ENCODE data around the gene IFT122.
"Not testable (repeated sequence)": the region's sequence is repeated elsewhere in the genome, so short reads cannot be mapped to it uniquely, and the experiment has no call there.

The IFT122 gene

DNA sequence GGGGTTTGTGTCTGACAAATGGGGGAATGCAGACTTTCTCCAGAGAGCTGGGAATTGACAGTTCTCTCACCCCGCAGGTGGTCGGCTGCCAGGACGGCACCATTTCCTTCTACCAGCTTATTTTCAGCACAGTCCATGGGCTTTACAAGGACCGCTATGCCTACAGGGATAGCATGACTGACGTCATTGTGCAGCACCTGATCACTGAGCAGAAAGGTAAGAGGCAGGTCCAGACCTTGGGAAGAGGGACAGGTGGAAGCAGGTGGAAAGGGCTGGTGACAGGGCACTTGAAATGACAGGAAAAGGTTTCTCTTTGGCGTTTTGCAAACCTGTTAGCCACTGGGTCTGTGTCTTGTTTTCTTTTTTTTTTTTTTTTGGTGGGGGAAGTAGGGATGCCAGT is 36.6 kb downstream of the IFT122 start:
- no peak overlapping the region for H4K8ac ChIP-seq (ENCODE audit: low read depth, low read length)
- no peak overlapping the region for H3K4me2 ChIP-seq (ENCODE audit: low read length)
- no peaks in the 10 kb centered on the region for H3K79me1 ChIP-seq (ENCODE audit: low read length)
- peaks cover 3% of the 10 kb centered on the region for H3K36me3 ChIP-seq (ENCODE audit: control insufficient read depth, insufficient read depth, low read length)
- H3K4ac ChIP-seq (ENCODE audit: low read depth, low read length), result no peak overlapping the region
- no peak overlapping the region for H3K4me3 ChIP-seq (ENCODE audit: low read length)
- H2BK15ac ChIP-seq (replicated peaks; ENCODE audit: low read depth), result no peak overlapping the region
- WGBS (ENCODE audit: extremely low coverage, insufficient coverage, low lambda C conversion rate), result no CpG with 5 or more reads among the region's 6 CpGs
- H4K5ac ChIP-seq (ENCODE audit: low read length), result no peak overlapping the region
- H3K4me1 ChIP-seq (ENCODE audit: control insufficient read depth, low read depth, low read length), result no peaks in the 10 kb centered on the region
- H3K9ac ChIP-seq (ENCODE audit: low read length), result no peak overlapping the region
- H2BK5ac ChIP-seq (ENCODE audit: low read length), result no peak overlapping the region
- no peaks in the 10 kb centered on the region for H3K79me2 ChIP-seq (ENCODE audit: control insufficient read depth, insufficient read depth, low read length)
- no peak overlapping the region for H3K18ac ChIP-seq (ENCODE audit: low read length)
- no peak overlapping the region for H2BK120ac ChIP-seq (ENCODE audit: low read depth, low read length)
- H3K27me3 ChIP-seq (ENCODE audit: insufficient read depth, low read length, poor library complexity), result no peaks in the 10 kb centered on the region
- H3K23ac ChIP-seq (ENCODE audit: low read length), result no peak overlapping the region
- no peak overlapping the region for H3K56ac ChIP-seq (ENCODE audit: low read length)
- no peak overlapping the region for H2AK5ac ChIP-seq (ENCODE audit: low read length)
- no peak for DNase-seq
- no peak overlapping the region for H3K27ac ChIP-seq (ENCODE audit: low read depth, low read length)

DNA sequence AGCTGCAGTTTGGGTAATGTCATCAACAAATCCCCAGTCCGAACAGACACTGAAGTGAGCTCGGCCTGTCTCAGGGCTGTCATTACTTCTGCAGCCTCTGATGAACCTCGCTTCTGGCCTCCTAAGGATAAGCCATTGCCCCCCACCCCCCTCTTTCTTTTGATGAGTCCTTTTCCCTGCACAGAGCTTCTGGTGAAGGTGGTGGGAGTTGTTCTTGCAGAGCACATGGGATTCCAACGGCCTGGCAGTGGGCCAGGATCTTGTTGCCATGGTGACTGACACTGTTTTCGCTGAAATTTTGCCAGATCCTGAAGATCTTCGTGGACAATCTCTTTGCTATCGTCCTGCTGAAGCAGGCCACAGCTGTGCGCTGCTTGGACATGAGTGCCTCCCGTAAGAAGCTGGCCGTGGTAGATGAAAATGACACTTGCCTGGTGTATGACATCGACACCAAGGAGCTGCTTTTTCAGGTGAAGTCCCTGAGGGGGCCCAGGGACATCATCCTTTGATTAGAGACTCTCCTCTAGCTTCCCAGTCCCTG is 41.3 kb downstream of the IFT122 start:
- not testable (repeated sequence) for H3K4me1 ChIP-seq (ENCODE audit: control insufficient read depth, low read depth, low read length); H3K4me2 ChIP-seq (ENCODE audit: low read length); H3K27ac ChIP-seq (ENCODE audit: low read depth, low read length); H2BK120ac ChIP-seq (ENCODE audit: low read depth, low read length); H4K5ac ChIP-seq (ENCODE audit: low read length); DNase-seq; H3K18ac ChIP-seq (ENCODE audit: low read length); H2BK5ac ChIP-seq (ENCODE audit: low read length); H3K4ac ChIP-seq (ENCODE audit: low read depth, low read length); H3K79me2 ChIP-seq (ENCODE audit: control insufficient read depth, insufficient read depth, low read length); H3K27me3 ChIP-seq (ENCODE audit: insufficient read depth, low read length, poor library complexity); H3K36me3 ChIP-seq (ENCODE audit: control insufficient read depth, insufficient read depth, low read length); H3K4me3 ChIP-seq (ENCODE audit: low read length); H3K56ac ChIP-seq (ENCODE audit: low read length); H3K23ac ChIP-seq (ENCODE audit: low read length); H3K79me1 ChIP-seq (ENCODE audit: low read length); H2BK15ac ChIP-seq (replicated peaks; ENCODE audit: low read depth); H2AK5ac ChIP-seq (ENCODE audit: low read length); H3K9ac ChIP-seq (ENCODE audit: low read length); H4K8ac ChIP-seq (ENCODE audit: low read depth, low read length)
- no CpG with 5 or more reads among the region's 11 CpGs for WGBS (ENCODE audit: extremely low coverage, insufficient coverage, low lambda C conversion rate)

DNA sequence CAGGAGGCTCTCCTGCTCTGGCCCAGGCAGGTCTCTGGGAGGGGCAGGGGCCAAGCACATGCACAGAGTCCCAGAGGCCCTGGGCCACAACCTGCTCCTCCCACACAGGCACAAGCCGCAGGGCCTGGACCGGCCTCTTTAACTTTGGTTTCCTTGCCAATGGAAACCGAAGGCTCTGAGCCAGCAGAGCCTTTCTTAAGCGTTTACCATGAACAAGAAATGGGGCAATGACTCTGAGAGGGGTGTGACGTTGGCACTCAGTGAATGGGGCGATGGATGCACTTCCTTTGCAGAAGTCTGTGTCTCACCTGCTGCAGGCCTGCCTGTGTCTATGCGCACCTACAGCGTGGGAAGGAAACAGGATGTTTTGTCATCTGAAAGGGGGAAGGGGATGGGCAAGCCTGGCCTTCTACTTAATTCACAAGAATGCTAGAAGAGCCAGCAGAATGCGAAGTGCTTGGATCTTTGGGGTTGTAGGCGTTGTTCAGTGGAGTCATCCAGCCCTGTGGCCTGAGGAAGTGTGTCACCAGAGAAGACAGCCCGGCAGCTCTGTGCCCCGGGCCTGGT is 41.8 kb downstream of the IFT122 start:
- Histone ChIP-seq H4K8ac (ENCODE audit: low read depth, low read length) (no peak overlapping the region), H3K18ac (ENCODE audit: low read length) (no peak overlapping the region), H2BK120ac (ENCODE audit: low read depth, low read length) (no peak overlapping the region), H2BK5ac (ENCODE audit: low read length) (no peak overlapping the region), H3K4ac (ENCODE audit: low read depth, low read length) (no peak overlapping the region), H3K23ac (ENCODE audit: low read length) (no peak overlapping the region), H3K56ac (ENCODE audit: low read length) (peak overlapping the region; percentile 22), H3K4me2 (ENCODE audit: low read length) (no peak overlapping the region), H3K27ac (ENCODE audit: low read depth, low read length) (no peak overlapping the region), H3K4me3 (ENCODE audit: low read length) (no peak overlapping the region), H3K79me2 (ENCODE audit: control insufficient read depth, insufficient read depth, low read length) (no peaks in the 10 kb centered on the region), H2AK5ac (ENCODE audit: low read length) (no peak overlapping the region), H3K79me1 (ENCODE audit: low read length) (no peaks in the 10 kb centered on the region), H2BK15ac (replicated peaks; ENCODE audit: low read depth) (no peak overlapping the region), H3K4me1 (ENCODE audit: control insufficient read depth, low read depth, low read length) (peaks cover 5% of the 10 kb centered on the region), H3K27me3 (ENCODE audit: insufficient read depth, low read length, poor library complexity) (no peaks in the 10 kb centered on the region), H4K5ac (ENCODE audit: low read length) (no peak overlapping the region), H3K36me3 (ENCODE audit: control insufficient read depth, insufficient read depth, low read length) (peaks cover 4% of the 10 kb centered on the region), H3K9ac (ENCODE audit: low read length) (no peak overlapping the region)
- WGBS (ENCODE audit: extremely low coverage, insufficient coverage, low lambda C conversion rate), result no CpG with 5 or more reads among the region's 12 CpGs
- peak; percentile 69 for DNase-seq

- Histone ChIP-seq H2AK5ac (ENCODE audit: low read length) (no peak overlapping the region), H4K5ac (ENCODE audit: low read length) (no peak overlapping the region), H2BK15ac (replicated peaks; ENCODE audit: low read depth) (no peak overlapping the region), H3K36me3 (ENCODE audit: control insufficient read depth, insufficient read depth, low read length) (peaks cover 4% of the 10 kb centered on the region), H3K79me1 (ENCODE audit: low read length) (no peaks in the 10 kb centered on the region), H3K4me2 (ENCODE audit: low read length) (no peak overlapping the region), H3K9ac (ENCODE audit: low read length) (no peak overlapping the region), H3K56ac (ENCODE audit: low read length) (no peak overlapping the region), H3K27me3 (ENCODE audit: insufficient read depth, low read length, poor library complexity) (no peaks in the 10 kb centered on the region), H3K27ac (ENCODE audit: low read depth, low read length) (no peak overlapping the region), H3K23ac (ENCODE audit: low read length) (no peak overlapping the region), H3K18ac (ENCODE audit: low read length) (no peak overlapping the region), H3K4me1 (ENCODE audit: control insufficient read depth, low read depth, low read length) (peaks cover 5% of the 10 kb centered on the region), H2BK5ac (ENCODE audit: low read length) (no peak overlapping the region), H4K8ac (ENCODE audit: low read depth, low read length) (no peak overlapping the region), H3K79me2 (ENCODE audit: control insufficient read depth, insufficient read depth, low read length) (no peaks in the 10 kb centered on the region), H3K4me3 (ENCODE audit: low read length) (no peak overlapping the region), H2BK120ac (ENCODE audit: low read depth, low read length) (no peak overlapping the region), H3K4ac (ENCODE audit: low read depth, low read length) (no peak overlapping the region)
- WGBS (ENCODE audit: extremely low coverage, insufficient coverage, low lambda C conversion rate), result no CpG with 5 or more reads among the region's 1 CpG
- DNase-seq, result peak; percentile 74
These were observed 42.7 kb downstream of the IFT122 start for GRCh38 chr3:129482721-129483120.

DNA sequence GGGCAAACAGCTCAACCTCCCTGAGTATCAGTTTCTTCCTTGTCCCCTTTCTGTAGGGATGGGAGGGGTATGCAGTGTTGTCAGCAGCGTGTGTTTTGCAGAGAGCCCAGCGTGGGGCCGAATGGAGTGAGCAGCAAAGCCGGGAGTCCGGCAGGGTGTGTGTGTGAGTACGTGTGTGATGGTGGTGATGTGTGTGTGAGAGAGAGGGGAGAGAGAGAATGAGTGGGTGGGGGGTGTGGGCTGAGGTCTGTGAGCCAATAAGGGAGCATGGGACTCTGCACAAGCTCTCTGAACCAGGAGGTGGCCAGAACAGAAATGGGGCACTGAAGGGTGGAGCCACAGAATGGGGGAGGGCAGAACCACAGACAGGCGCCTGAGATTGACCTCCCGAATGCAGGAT is 43.8 kb downstream of the IFT122 start:
- no peaks in the 10 kb centered on the region for H3K79me1 ChIP-seq (ENCODE audit: low read length)
- no peaks in the 10 kb centered on the region for H3K27me3 ChIP-seq (ENCODE audit: insufficient read depth, low read length, poor library complexity)
- H2BK5ac ChIP-seq (ENCODE audit: low read length), result no peak overlapping the region
- H2AK5ac ChIP-seq (ENCODE audit: low read length), result no peak overlapping the region
- H4K5ac ChIP-seq (ENCODE audit: low read length), result no peak overlapping the region
- no peak overlapping the region for H3K23ac ChIP-seq (ENCODE audit: low read length)
- H3K4me3 ChIP-seq (ENCODE audit: low read length), result no peak overlapping the region
- H3K4ac ChIP-seq (ENCODE audit: low read depth, low read length), result no peak overlapping the region
- no peak overlapping the region for H4K8ac ChIP-seq (ENCODE audit: low read depth, low read length)
- H2BK15ac ChIP-seq (replicated peaks; ENCODE audit: low read depth), result no peak overlapping the region
- H3K36me3 ChIP-seq (ENCODE audit: control insufficient read depth, insufficient read depth, low read length), result peaks cover 4% of the 10 kb centered on the region
- no peak overlapping the region for H2BK120ac ChIP-seq (ENCODE audit: low read depth, low read length)
- no peak overlapping the region for H3K18ac ChIP-seq (ENCODE audit: low read length)
- H3K9ac ChIP-seq (ENCODE audit: low read length), result no peak overlapping the region
- WGBS (ENCODE audit: extremely low coverage, insufficient coverage, low lambda C conversion rate), result no CpG with 5 or more reads among the region's 8 CpGs
- peaks cover 5% of the 10 kb centered on the region for H3K4me1 ChIP-seq (ENCODE audit: control insufficient read depth, low read depth, low read length)
- no peaks in the 10 kb centered on the region for H3K79me2 ChIP-seq (ENCODE audit: control insufficient read depth, insufficient read depth, low read length)
- H3K27ac ChIP-seq (ENCODE audit: low read depth, low read length), result no peak overlapping the region
- H3K4me2 ChIP-seq (ENCODE audit: low read length), result no peak overlapping the region
- H3K56ac ChIP-seq (ENCODE audit: low read length), result no peak overlapping the region
- DNase-seq, result no peak

GRCh38 chr3:129485146-129485545 is 45.1 kb downstream of the IFT122 start:
- not testable (repeated sequence) for H3K79me2 ChIP-seq (ENCODE audit: control insufficient read depth, insufficient read depth, low read length); H3K4ac ChIP-seq (ENCODE audit: low read depth, low read length); H3K36me3 ChIP-seq (ENCODE audit: control insufficient read depth, insufficient read depth, low read length); H4K8ac ChIP-seq (ENCODE audit: low read depth, low read length); H3K23ac ChIP-seq (ENCODE audit: low read length); H3K18ac ChIP-seq (ENCODE audit: low read length); DNase-seq; H3K9ac ChIP-seq (ENCODE audit: low read length); H3K4me1 ChIP-seq (ENCODE audit: control insufficient read depth, low read depth, low read length); H3K4me2 ChIP-seq (ENCODE audit: low read length); H2BK5ac ChIP-seq (ENCODE audit: low read length); H2BK120ac ChIP-seq (ENCODE audit: low read depth, low read length); H3K27me3 ChIP-seq (ENCODE audit: insufficient read depth, low read length, poor library complexity); H2AK5ac ChIP-seq (ENCODE audit: low read length); H3K79me1 ChIP-seq (ENCODE audit: low read length); H4K5ac ChIP-seq (ENCODE audit: low read length); H3K27ac ChIP-seq (ENCODE audit: low read depth, low read length); H3K56ac ChIP-seq (ENCODE audit: low read length); H2BK15ac ChIP-seq (replicated peaks; ENCODE audit: low read depth); H3K4me3 ChIP-seq (ENCODE audit: low read length)
- no CpG with 5 or more reads among the region's 6 CpGs for WGBS (ENCODE audit: extremely low coverage, insufficient coverage, low lambda C conversion rate)

All from mesendoderm (in vitro differentiated cells).